Left lung (tissue), 10 donors: ENCODE data around the gene RERG. TPM values are rescaled to one million over a fixed set of nuclear protein-coding genes. Genes with fewer than 3 reads are reported as not detected.
A peak's percentile ranks its signal among the peaks of the same experiment; 100 is the strongest.

ENCODE experiments used
- ATAC-seq: fragments of 200-7000 bp; cut with Tn5 transposase; one replicate; pipeline ENCODE4 v1.9.1; 2020; ENCODE audit warnings: moderate library complexity
- DNase-seq, 4 donors: peaks; one replicate each; pipeline ENCODE4 v3.0.0-alpha.2; 2013 to 2020
- H3K27ac ChIP-seq, 2 donors: fragments of 200-600 bp; sonication (generic) in 1 of 2; one replicate each; pipeline versions ENCODE4 v1.5.0 to v1.8.0; 2020 to 2021
- H3K27me3 ChIP-seq, 2 donors: fragments of 200-600 bp; sonication (generic) in 1 of 2; one replicate each; pipeline versions ENCODE4 v1.5.0 to v1.8.0; 2020 to 2021
- H3K36me3 ChIP-seq, 2 donors: fragments of 200-600 bp; sonication (generic) in 1 of 2; one replicate each; pipeline versions ENCODE4 v1.5.0 to v1.8.0; 2020 to 2021
- H3K4me1 ChIP-seq, 2 donors: fragments of 200-600 bp; one replicate each; pipeline ENCODE4 v1.8.0; 2021
- H3K4me3 ChIP-seq, 2 donors: fragments of 200-600 bp; sonication (generic) in 1 of 2; one replicate each; pipeline versions ENCODE4 v1.5.0 to v1.8.0; 2020 to 2021; ENCODE audit warnings: mild to moderate bottlenecking in 1 of 2
- H3K9me3 ChIP-seq, 2 donors: fragments of 200-600 bp; sonication (generic) in 1 of 2; one replicate each; pipeline versions ENCODE4 v1.5.0 to v1.8.0; 2020 to 2021
- intact Hi-C, 2 donors: fragments of 100-400 bp; cut with DNase I; formaldehyde crosslinking; loops; one replicate each; pipeline versions ENCODE4 v1.11.2 to v1.14.2; 2022
- polyA plus RNA-seq, 6 donors: library from polyadenylated mRNA; unstranded; fragments of 120-200 nt; gene quantifications; one replicate each; pipeline ENCODE4 v1.2.1, GENCODE V29; 2013; ENCODE audit not compliant: insufficient read length in 6 of 6
- total RNA-seq, 2 donors: library from RNA; stranded (reverse); fragmentation: NEBNext Ultra II Directional; extraction: Animal tissue kit (Norgen Biotek cat#: 25700); gene quantifications; one replicate each; pipeline ENCODE4 v1.2.1, GENCODE V29; 2021
- TF ChIP-seq, protein P1 (sequence below), 2 donors: fragments of 200-600 bp; sonication (generic) in 1 of 2; IDR thresholded peaks; one replicate each; pipeline versions ENCODE4 v1.5.0 to v1.8.0; 2021; ENCODE audit warnings: antibody characterized with exemption in 2 of 2
- donor health status: DM: no; HTN: yes; CAD: no.
- donor health status: DM: no; HTN: no; CAD: no.

Gene RERG
- total and polyA plus RNA-seq, 8 donors: 11.5 to 17.5 (median 14.4) TPM

DNA sequence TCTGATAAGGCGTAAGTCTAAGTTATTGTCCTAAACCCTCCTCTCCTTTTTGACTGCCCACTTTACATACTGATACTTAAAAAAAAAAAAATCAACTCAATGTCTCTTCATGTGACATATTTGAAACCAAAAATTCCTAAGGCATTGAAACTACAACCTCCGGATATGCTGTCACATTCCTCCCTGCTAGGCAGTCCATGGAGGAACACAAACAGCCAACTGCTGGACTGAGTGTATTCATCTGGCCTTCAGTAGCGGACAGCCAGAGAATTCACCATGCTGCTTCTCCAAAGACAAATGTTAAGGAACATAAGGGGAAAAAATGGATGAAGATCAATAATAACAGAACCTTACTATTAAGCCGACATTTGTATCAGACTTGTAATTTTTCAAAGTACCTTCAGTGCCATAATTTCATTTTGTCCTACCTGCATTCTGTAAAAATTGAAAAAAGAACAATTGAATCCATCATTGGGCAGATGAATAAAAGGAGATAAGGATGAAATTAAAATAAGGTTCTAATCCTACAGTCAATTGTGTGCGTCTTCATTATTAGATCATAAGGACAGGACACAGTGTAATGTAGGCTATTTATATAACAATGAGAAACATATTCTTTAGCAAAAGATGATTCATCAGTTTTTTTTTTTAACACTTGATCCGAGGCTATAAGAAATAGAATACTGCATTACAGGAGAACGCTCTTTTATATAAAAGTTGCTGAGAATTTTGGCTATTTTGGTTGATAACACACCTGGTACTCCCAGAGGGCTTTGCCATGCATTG, 12.2 kb downstream of the RERG start:
- H3K4me3 ChIP-seq: no peak overlapping the region
- no peaks in the 10 kb centered on the region for H3K9me3 ChIP-seq
- H3K36me3 ChIP-seq: no peaks in the 10 kb centered on the region
- H3K27ac ChIP-seq: peak overlapping the region; percentile 40 to 65
- intact Hi-C loops: no loop called here
- no peaks in the 10 kb centered on the region for H3K4me1 ChIP-seq
- TF ChIP-seq, protein P1, sequence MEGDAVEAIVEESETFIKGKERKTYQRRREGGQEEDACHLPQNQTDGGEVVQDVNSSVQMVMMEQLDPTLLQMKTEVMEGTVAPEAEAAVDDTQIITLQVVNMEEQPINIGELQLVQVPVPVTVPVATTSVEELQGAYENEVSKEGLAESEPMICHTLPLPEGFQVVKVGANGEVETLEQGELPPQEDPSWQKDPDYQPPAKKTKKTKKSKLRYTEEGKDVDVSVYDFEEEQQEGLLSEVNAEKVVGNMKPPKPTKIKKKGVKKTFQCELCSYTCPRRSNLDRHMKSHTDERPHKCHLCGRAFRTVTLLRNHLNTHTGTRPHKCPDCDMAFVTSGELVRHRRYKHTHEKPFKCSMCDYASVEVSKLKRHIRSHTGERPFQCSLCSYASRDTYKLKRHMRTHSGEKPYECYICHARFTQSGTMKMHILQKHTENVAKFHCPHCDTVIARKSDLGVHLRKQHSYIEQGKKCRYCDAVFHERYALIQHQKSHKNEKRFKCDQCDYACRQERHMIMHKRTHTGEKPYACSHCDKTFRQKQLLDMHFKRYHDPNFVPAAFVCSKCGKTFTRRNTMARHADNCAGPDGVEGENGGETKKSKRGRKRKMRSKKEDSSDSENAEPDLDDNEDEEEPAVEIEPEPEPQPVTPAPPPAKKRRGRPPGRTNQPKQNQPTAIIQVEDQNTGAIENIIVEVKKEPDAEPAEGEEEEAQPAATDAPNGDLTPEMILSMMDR (IDR thresholded peaks at IDR 0.05): no peak
- DNase-seq (no peak), ATAC-seq (peak; percentile 32)
- no peaks in the 10 kb centered on the region for H3K27me3 ChIP-seq

DNA sequence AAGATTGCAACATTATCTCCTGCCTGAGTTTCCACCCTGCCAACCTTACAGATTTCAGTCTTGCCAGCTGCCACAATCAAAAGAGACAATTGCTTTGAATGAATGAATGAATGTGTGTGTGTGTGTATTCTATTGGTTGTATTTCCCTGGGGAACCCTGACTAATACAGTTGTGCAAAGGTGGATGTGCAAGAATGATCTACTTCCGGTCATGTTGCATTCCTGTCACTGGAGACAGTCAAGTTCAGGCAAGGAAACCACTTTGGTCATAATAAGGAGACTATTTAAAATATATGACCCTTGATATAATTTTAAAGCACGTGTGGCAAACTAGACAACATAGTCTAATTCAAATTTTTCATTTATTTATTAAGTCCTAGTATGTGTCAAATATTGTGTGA, 13.1 kb downstream of the RERG start:
- TF ChIP-seq, protein P1 (IDR thresholded peaks at IDR 0.05): no peak
- no peaks in the 10 kb centered on the region for H3K36me3 ChIP-seq
- intact Hi-C loops: no loop called here
- no peak overlapping the region for H3K4me3 ChIP-seq
- peak overlapping the region in 1 of 2 donors; percentile 65 for H3K27ac ChIP-seq
- no peaks in the 10 kb centered on the region for H3K27me3 ChIP-seq
- H3K4me1 ChIP-seq: no peaks in the 10 kb centered on the region
- DNase-seq (no peak), ATAC-seq (no peak)
- H3K9me3 ChIP-seq: no peaks in the 10 kb centered on the region

DNA sequence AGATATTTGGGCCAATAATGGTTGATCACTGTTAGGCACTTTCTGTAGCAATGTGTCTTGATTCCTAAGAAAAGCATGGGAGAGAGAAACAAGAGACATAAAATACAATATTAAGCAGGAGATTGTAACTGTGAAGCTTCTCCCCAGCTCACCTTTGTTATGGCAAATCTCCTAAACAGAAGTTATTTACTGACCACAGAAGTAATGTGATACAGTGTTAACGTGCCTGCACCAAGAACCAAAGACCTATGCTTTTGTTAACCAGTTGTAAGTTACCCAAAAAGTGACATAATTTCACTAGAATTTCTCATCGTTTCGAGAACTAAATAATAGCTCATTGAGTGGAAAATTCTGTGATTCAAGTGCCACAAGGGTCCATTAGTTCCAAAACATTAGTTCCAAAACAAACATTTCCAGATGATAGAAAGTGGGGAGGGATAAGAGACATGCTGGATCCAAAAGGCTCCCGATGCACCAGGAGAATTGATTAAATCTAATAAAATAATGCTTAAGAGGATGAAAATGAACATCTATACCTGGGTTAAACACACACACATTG, 14.3 kb downstream of the RERG start:
- no peak for DNase-seq
- no peaks in the 10 kb centered on the region for H3K9me3 ChIP-seq
- TF ChIP-seq, protein P1 (IDR thresholded peaks at IDR 0.05): no peak
- intact Hi-C loops: no loop called here
- H3K27me3 ChIP-seq: no peaks in the 10 kb centered on the region
- no peaks in the 10 kb centered on the region for H3K36me3 ChIP-seq
- H3K27ac ChIP-seq: peak overlapping the region in 1 of 2 donors; percentile 65
- no peaks in the 10 kb centered on the region for H3K4me1 ChIP-seq
- no peak for ATAC-seq
- H3K4me3 ChIP-seq: no peak overlapping the region

DNA sequence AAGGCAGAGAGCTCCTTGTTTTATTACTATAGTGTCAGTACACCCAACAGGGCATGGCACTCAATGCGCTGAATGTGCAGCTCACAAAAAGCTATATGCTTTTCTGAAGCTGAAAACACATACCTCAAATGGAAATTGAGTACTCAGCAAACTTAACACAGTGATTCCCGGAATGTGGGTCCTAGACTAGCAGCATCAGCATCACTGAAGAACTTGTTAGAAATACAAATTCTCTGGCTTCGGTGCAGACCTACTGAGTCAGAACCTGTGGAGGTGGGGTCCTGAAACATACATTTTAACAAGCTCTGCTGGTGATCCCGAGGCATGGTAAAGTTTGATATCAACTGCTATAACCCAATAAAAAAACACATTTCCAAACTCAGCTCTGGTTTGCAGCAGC, 14.9 kb downstream of the RERG start:
- Histone ChIP-seq H3K9me3 (no peaks in the 10 kb centered on the region), H3K36me3 (no peaks in the 10 kb centered on the region), H3K4me1 (no peaks in the 10 kb centered on the region), H3K27ac (peak overlapping the region in 1 of 2 donors; percentile 22), H3K27me3 (no peaks in the 10 kb centered on the region), H3K4me3 (no peak overlapping the region)
- TF ChIP-seq, protein P1 (IDR thresholded peaks at IDR 0.05): no peak
- ATAC-seq (no peak), DNase-seq (no peak)
- intact Hi-C loops: no loop called here

DNA sequence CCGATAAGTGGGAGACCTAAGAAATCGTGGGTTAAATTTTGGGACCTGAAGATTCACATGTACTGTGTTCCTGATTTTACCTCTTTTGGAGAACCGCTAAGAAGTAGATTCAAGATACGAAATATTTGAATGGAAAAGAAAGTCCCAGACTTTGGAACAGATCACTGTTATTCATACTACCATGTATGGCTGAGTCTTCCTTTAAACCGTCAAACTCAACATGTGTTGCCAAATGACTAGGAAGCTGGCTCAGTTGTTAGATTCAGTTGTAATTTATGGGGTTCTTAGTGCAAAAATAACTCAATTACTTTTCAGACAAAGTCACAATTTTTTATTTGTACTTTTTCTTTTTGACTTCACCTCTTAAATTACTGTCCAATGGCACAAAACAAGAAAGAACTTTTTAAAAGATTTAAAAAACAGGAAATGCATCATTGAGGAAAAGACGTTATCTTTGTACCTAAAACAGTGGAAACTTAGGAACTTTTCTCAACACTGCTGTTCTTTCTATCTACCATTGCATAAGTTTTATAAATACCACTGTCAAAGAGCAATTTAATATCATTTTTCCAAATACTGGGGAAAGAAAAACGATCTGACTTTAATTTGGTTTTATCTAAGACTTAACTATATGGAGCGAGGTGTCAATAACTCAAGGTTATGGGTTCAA, 15.7 kb downstream of the RERG start:
- ATAC-seq (peak; percentile 55), DNase-seq (no peak)
- Histone ChIP-seq H3K9me3 (no peaks in the 10 kb centered on the region), H3K27me3 (no peaks in the 10 kb centered on the region), H3K4me3 (no peak overlapping the region), H3K27ac (peak overlapping the region in 1 of 2 donors; percentile 75), H3K36me3 (no peaks in the 10 kb centered on the region), H3K4me1 (no peaks in the 10 kb centered on the region)
- TF ChIP-seq, protein P1 (IDR thresholded peaks at IDR 0.05): no peak
- intact Hi-C loops: no loop called here
